Stimulated activated CD8-positive, alpha-beta memory T cell treated with anti-CD3 and anti-CD28 coated beads, Interleukin-7, amount 100 ng/mL, for 1 hour (primary cell): ENCODE results near the gene MTX1.
"Not testable (repeated sequence)": the region's sequence is repeated elsewhere in the genome, so short reads cannot be mapped to it uniquely, and the experiment has no call there.

Experiments used
- DNase-seq, 2 donors: peaks; one replicate each; pipeline ENCODE4 v3.0.0-alpha.2; 2020; ENCODE audit warnings: low read depth in 2 of 2

Gene MTX1

GRCh38 chr1:155207806-155208540 is 522 bp upstream of the MTX1 start, which contains the start of gene THBS3:
Gene THBS3 (minus strand): TSS chr1:155207897. CDS start chr1:155207876, 21 bp downstream.
- no peak for DNase-seq

GRCh38 chr1:155209312-155209721 is 822 bp downstream of the MTX1 start:
- no peak for DNase-seq

GRCh38 chr1:155210314-155211104 is 2.0 kb downstream of the MTX1 start:
- no peak for DNase-seq

GRCh38 chr1:155211381-155212050 is 3.0 kb downstream of the MTX1 start:
- not testable (repeated sequence) for DNase-seq

- not testable (repeated sequence) for DNase-seq
These were observed 3.6 kb downstream of the MTX1 start for GRCh38 chr1:155212051-155212440.

GRCh38 chr1:155214702-155215101 is 6.2 kb downstream of the MTX1 start:
- not testable (repeated sequence) for DNase-seq

- DNase-seq = no peak
These were observed 10.5 kb downstream of the MTX1 start for GRCh38 chr1:155218854-155219591.

- no peak for DNase-seq
These were observed 11.1 kb downstream of the MTX1 start for GRCh38 chr1:155219592-155220031.

GRCh38 chr1:155220211-155220965 is 11.9 kb downstream of the MTX1 start:
- not testable (repeated sequence) for DNase-seq

GRCh38 chr1:155223047-155223446 is 14.6 kb downstream of the MTX1 start:
- no peak for DNase-seq

- DNase-seq = not testable (repeated sequence)
These were observed 16.9 kb downstream of the MTX1 start for GRCh38 chr1:155225404-155225759.

GRCh38 chr1:155226188-155226909 is 17.9 kb downstream of the MTX1 start:
- DNase-seq = peak; percentile 69 to 82

GRCh38 chr1:155226910-155227260 is 18.4 kb downstream of the MTX1 start:
- DNase-seq = peak in 1 of 2 donors; percentile 29

GRCh38 chr1:155227261-155228095 is 19.0 kb downstream of the MTX1 start:
- peak; percentile 95 to 100 for DNase-seq

- no peak for DNase-seq
These were observed 19.6 kb downstream of the MTX1 start for GRCh38 chr1:155228096-155228427.

- not testable (repeated sequence) for DNase-seq
These were observed 22.8 kb downstream of the MTX1 start for GRCh38 chr1:155231302-155231701.

GRCh38 chr1:155232001-155232978 is 23.8 kb downstream of the MTX1 start:
- not testable (repeated sequence) for DNase-seq

GRCh38 chr1:155233502-155233901 is 25.0 kb downstream of the MTX1 start:
- DNase-seq = not testable (repeated sequence)
